ACHN (cell line): ENCODE results near the gene HCFC1.
"Not testable (repeated sequence)": the region's sequence is repeated elsewhere in the genome, so short reads cannot be mapped to it uniquely, and the experiment has no call there.

Source experiments
- DNase-seq: peaks from one replicate; pipeline ENCODE4 v3.0.0-alpha.2; 2015
- in situ Hi-C: cut with HindIII; loops from 2 replicates; pipeline ENCODE4 v1.10.0; 2017; ENCODE audit warnings: low sequenced_read_pairs, low pct_ligation_motif_present, low pct_unique_long_range_greater_than_20kb

Gene HCFC1

GRCh38 chrX:153983321-153983801, 11.7 kb upstream of the HCFC1 start:
- in situ Hi-C loops, result no loop called here
- DNase-seq, result no peak

DNA sequence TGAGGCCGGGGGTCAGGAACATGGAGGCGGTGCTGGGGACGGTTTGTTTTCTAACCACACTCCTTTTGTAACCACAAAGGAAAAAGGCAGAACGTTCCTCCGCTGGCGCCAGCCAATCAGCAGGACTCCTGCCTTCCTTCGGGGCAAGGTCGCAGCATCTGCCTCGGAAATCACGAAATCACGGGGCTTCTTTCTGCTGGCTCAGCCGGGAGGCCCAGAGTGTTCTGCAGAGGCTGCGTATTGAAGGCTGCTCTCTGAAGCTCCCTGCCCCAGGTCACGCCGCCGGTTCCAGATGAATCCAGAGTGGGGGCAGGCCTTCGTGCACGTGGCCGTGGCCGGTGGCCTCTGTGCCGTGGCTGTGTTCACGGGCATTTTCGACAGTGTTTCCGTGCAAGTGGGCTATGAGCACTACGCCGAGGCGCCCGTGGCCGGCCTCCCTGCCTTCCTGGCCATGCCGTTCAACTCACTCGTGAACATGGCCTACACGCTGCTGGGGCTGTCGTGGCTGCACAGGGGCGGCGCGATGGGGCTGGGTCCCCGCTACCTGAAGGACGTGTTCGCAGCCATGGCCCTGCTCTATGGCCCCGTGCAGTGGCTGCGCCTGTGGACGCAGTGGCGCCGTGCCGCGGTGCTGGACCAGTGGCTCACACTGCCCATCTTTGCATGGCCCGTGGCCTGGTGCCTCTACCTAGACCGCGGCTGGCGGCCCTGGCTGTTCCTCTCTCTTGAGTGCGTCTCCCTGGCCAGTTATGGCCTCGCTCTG, 10.3 kb upstream of the HCFC1 start:
- DNase-seq, result no peak
- in situ Hi-C loops, result no loop called here

DNA sequence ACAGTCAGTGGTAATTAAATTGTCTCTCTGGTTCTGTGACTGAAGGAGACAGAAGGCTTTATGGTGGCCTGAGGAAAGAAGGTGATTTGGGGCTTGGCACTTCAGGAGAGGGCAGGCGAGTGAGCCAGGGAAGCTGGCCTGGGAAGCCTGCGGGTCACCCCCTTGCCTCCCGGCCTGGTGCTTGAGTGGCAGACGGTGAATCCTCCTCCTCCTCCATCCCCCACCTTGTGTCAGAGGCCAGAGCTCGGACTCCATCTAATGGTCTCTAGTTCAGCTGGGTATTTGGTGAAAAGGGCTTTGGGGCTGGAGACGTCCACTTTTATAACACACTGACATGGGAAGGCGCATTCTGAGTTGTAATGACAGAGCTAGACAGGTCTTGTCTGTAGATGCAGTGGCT, 9.6 kb upstream of the HCFC1 start:
- in situ Hi-C loops, result no loop called here
- no peak for DNase-seq

GRCh38 chrX:153980394-153980793, 8.8 kb upstream of the HCFC1 start:
- not testable (repeated sequence) for DNase-seq

GRCh38 chrX:153974726-153975286, 3.2 kb upstream of the HCFC1 start:
- in situ Hi-C loops, result no loop called here
- no peak for DNase-seq

More at GRCh38 chrX:153980394-153980793, 8.8 kb upstream of the HCFC1 start:
- in situ Hi-C loops, result not testable (repeated sequence)

DNA sequence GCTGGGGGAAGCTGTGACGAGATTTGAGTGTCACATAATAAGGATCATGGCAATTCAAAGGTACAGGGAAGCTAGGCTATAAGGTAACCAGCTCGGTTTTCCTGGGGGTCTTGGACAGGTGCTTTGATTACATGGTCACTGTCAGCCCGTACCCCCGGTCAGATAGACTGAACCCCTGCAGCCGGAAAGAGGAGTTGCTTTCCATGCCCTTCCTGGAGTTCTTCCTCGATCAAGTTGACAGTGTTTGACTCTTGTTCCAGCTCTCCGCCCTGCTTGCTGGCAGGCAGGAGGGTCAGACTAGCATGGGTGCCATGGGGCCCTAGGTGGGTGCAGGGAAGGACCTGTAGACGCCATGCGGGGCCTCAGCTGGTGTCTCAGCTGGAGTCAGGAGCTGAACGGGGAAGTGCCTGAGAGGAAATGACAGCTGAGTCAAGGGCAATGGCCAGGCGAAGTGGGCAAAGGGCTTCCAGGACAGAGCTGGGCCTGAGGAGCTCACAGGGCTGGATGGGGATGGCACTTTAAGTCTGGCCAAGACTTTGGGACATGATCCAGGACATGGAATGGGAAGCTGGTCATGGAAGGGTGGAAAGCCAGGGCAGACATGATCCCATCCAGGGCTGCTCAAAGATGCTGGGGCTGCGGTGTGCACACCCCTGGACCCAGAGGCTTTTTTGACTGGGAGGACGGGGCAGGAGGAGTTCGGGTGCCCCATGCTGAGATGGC, 2.5 kb upstream of the HCFC1 start:
- in situ Hi-C loops, result no loop called here
- DNase-seq, result no peak

- in situ Hi-C loops, result no loop called here
- DNase-seq, result peak; percentile 1
These were observed 1.7 kb upstream of the HCFC1 start for GRCh38 chrX:153973127-153974002.

DNA sequence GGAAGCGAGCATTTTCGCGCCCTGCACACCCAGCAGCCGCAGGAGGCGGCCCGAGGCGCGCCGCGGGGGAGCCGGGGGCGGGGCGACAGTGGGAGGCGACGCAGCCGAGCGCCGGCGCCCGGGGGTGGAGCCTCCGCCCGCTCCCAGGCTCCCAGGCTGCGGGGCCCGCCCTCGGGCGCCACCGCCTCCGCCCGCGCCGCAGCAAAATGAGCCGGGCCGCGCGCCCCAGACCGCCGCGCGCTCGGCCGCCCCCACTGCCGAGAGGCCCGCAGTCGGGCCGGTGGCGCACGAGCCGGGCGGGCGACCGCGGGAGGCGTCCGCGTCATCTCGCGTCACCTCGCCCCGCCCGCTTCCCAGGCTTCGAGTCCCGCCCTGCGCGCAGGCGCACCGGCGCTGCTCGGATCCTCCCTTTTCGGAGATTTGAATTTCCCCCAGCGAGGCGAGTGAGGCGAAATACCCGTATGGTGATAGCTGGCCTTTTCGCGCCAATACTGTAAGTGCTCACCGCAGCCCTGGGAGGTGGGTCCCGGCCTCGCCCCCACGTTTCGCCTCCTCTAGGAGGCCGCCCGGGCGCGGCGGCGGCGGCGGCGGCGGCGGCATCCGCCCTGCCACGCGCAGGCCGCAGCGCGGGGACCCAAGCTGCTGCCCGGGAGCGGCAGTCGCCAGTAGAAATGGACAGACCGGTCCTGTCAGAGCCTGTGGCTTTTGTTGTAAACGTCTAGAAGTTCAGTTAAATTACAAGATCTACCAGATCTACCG, 929 bp upstream of the HCFC1 start, which contains the start of gene TMEM187:
Gene TMEM187 (plus strand): TSS at position 387 of the 759 bp plus-strand sequence. CDS start 9,309 bp downstream, outside the sequence.
- DNase-seq, result peak; percentile 80
- in situ Hi-C loops, result no loop called here

- DNase-seq, result peak; percentile 76
- in situ Hi-C loops, result no loop called here
These were observed 531 bp downstream of the HCFC1 start for GRCh38 chrX:153971124-153971449.

DNA sequence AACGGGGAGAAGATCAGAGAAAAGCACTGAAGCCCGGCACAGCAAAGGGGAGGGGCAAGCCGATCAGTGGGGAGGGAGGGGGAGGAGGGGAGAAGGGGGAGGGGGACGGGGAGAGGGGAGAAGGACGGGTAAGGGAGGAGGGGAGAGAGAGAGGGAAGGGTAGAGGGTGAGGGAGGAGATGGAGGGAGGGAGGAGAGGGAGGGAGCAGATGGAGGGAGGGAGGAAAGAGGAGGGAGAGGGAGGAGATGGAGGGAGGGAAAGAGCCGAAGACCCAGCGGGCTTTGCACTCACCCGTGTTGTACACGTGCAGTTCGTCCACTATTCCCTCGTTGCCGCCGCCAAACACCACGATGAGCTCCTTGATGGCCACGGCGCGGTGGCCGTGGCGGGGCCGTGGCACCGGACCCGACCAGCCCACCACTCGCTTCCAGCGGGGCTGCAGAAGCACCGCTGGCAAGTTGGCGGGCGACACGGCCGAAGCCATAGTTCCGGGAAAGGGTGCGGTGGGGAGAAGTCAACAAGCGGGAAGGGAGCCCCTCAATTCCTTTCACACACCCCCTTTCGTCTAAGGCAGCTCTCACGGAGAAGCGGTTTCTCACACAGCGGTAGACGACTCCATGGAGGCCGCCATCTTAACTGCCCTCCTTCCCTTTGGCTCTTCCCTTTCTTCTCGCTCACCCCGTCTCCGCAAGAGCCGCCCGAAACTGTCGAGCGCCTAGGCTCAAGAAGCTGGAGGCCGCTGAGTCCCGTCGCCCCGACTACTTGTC, 1.1 kb downstream of the HCFC1 start:
- in situ Hi-C loops, result no loop called here
- DNase-seq, result peak; percentile 31

DNA sequence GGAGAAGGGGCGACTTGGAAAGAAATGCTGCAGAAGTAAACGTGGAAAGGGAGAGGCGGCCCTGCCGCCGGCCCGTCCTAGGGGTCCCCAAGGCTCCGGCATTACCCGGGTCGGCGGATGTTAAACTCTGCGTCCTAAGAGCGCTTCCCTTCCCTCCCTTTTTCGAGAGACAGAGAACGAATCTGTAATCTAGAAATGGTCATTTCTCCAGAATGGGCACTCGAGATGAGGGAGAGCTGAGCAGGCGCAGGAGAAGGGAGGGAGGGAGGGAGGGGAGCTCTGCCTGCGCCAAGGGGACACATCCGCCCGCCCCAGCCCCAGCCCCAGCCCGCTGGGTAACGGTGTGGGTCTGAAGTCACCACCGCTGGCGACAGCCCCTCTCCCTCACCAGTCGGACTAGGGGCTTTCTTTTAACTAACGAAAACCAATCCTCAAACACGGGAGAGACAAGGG, 1.7 kb downstream of the HCFC1 start:
- in situ Hi-C loops, result no loop called here
- DNase-seq, result no peak

DNA sequence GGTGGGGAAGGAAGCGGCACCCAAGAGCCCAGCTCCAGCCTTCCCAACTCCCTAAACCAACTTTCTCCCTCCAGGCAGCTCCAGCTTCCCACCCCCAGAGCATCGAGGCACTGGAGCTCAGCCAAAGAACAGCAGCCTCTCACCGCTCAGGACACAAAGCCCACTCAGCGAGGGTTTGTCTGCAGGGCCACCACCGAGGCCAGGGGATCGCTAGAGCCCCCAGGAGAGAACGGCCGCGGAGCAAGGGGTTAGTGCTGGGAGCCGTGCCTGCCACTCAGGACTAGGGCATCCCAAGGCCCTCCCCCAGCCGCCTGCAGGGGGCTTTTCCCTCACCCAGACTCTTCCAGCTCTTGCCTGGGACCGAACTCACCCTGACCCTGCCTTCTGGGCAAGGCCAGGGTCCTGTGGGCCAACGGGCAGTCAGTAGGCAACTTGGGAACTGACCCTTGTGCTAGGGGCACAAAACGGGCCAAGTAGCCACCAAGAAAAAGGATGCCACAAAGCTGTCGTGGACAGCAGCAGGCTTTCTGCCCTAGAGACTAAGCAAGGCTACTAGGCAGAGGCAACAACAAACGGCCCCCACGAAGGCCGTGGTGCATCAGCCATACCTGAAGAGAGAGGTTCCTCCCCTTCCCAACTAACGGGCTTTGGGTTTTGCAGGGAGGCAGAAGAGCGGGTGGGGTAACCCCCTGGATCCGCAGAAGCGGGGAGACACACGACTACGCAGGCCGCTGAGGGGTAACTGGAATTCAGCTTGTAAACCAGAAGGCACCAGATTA, 2.3 kb downstream of the HCFC1 start:
- DNase-seq, result no peak
- in situ Hi-C loops, result no loop called here

- DNase-seq, result no peak
- in situ Hi-C loops, result no loop called here
These were observed 2.9 kb downstream of the HCFC1 start for GRCh38 chrX:153968754-153969124.

DNA sequence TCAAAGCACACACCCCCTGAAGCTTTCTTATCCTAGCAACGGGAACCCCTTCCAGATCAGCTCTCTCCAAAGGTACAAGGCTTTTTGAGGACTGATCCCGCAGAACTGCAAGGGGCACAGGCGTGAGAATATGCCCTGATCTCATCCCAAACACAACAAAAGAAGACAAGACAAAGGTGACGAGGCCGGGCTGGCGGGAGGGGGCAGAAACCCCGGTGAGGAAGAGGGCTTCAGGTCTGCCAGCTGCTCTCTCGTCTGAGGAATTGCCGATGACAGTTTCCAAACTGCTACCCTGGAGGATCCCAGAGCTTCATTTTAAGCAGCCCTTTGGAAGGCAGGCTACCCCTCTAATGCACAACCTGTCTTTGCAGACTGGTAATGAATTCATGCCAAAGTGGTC, 3.4 kb downstream of the HCFC1 start:
- in situ Hi-C loops, result no loop called here

DNA sequence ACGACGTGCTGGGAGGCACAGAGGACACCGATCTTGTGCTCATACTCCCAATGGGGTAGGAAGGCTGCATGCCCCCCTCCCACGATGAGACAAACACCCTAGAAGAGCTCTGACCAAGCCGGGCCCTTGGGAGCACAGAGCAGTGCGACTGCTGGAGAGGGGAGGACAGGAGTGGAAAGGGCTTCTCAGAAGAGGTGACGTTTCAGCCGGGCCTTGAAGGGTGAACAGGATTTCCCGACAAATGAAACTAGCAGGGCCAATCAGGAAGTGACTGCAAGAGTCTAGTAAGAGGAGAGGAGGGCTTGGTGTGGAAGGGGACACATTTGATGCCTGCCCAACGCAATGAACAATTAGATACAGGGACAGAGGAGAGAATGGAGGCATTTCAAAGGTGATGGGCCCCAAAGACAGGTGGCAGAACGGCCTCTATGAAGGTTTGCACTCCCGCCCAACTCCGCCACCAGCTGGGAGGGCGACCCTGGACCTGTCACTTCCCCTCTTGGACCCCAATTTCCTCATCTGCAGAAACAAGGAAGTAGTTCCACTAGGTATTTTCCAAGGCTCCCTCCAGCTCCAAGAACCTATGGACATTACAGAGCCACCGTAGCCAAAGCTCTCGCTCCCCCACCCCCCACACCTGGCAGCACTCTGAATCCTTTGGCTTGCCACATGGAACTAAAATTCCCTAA, 3.9 kb downstream of the HCFC1 start:
- no peak for DNase-seq
- in situ Hi-C loops, result no loop called here

More for the DNA sequence above, 3.4 kb downstream of the HCFC1 start:
- no peak for DNase-seq
